ENCODE measurements around the gene ICAM1. TPM values are rescaled to one million over a fixed set of nuclear protein-coding genes. Genes with fewer than 3 reads are reported as not detected.
"Not testable (repeated sequence)": the region's sequence is repeated elsewhere in the genome, so short reads cannot be mapped to it uniquely, and the experiment has no call there.

Gene ICAM1
- total RNA-seq, 1 experiment from 2014 or later, result 1.6 TPM

DNA sequence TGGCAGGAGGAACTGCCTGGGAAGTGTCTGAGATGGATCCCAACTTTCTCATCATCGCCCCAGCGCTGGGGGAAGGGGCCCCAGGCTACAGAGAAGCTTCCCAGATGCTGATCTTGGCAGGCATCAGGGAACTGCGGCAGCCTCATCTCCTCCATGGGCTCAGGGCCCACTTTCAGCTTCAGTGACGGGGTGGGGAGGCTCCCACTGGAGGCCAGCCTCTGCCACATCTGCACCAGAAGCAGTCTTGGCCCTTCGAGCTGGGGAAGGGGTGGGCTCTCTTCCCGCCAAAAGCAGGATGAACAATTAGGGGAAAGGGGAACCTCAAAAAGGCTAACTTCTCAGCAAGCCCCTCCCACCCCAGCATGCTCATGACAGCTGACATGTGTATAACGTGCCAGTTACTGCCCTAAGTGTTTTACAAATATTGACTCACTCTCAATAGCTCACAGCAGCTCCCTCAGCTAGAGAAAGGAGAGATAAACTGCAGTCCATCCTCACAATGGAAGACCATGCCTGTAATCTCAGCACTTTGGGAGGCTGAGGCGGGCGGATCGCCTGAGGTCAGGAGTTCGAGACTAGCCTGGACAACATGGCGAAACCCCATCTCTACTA, 32.6 kb upstream of the ICAM1 start:
- no peak for DNase-seq (ENCODE audit: extremely low read depth, low read depth)

GRCh38 chr19:10241826-10242449, 29.0 kb upstream of the ICAM1 start:
- not testable (repeated sequence) for DNase-seq (ENCODE audit: extremely low read depth, low read depth)

GRCh38 chr19:10243606-10244005, 27.3 kb upstream of the ICAM1 start:
- DNase-seq (ENCODE audit: extremely low read depth, low read depth), result no peak

GRCh38 chr19:10245189-10245939, 25.6 kb upstream of the ICAM1 start:
- DNase-seq (ENCODE audit: extremely low read depth, low read depth), result no peak

GRCh38 chr19:10246511-10246910, 24.4 kb upstream of the ICAM1 start:
- DNase-seq (ENCODE audit: extremely low read depth, low read depth), result no peak

- DNase-seq (ENCODE audit: extremely low read depth, low read depth), result peak; percentile 96
Measured at GRCh38 chr19:10251792-10252694, 18.9 kb upstream of the ICAM1 start, which contains the start of gene MRPL4. MRPL4 (plus strand) TSS chr19:10252214; CDS start chr19:10252254, 40 bp downstream.

GRCh38 chr19:10252707-10253106, 18.2 kb upstream of the ICAM1 start:
- DNase-seq (ENCODE audit: extremely low read depth, low read depth), result no peak

DNA sequence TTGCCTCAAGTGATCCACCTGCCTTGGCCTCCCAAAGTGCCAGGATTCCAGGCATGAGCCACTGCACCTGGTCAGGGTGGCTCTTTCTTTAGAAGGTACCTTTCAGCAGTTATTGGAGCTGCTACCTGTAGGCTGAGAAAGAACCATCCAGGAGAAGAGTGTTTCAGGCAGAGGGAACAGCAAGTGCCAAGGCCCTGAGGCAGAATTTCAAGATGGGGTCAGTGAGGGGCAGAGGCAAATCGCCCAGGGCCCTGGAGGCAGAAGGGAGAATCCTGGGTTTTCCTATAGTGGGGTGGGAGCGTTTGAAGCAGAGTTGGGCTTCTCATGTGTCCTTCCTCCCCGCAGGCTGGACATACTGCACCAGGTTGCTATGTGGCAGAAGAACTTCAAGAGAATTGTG, 16.7 kb upstream of the ICAM1 start:
- DNase-seq (ENCODE audit: extremely low read depth, low read depth), result no peak

DNA sequence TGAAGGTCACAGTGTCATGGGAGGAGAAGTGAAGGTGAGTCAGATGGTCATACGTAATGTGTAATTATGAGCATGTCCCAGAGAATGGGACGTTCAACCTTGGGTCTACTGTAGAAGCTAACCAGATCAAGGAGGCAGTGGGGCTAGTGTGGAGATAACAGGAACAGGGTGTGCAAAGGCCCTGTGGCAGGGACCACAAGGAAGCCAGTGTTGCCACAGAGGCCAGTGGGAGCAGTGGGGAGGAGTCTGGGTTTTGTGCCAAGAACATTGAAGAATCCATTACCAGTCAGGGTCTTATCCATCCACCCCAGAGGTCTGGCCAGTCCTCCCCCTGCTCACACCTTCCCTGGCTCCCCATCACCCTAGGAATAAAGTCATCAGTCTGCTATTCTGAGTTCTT, 15.6 kb upstream of the ICAM1 start:
- no peak for DNase-seq (ENCODE audit: extremely low read depth, low read depth)

- no peak for DNase-seq (ENCODE audit: extremely low read depth, low read depth)
Measured at GRCh38 chr19:10256551-10256950, 14.4 kb upstream of the ICAM1 start.

DNA sequence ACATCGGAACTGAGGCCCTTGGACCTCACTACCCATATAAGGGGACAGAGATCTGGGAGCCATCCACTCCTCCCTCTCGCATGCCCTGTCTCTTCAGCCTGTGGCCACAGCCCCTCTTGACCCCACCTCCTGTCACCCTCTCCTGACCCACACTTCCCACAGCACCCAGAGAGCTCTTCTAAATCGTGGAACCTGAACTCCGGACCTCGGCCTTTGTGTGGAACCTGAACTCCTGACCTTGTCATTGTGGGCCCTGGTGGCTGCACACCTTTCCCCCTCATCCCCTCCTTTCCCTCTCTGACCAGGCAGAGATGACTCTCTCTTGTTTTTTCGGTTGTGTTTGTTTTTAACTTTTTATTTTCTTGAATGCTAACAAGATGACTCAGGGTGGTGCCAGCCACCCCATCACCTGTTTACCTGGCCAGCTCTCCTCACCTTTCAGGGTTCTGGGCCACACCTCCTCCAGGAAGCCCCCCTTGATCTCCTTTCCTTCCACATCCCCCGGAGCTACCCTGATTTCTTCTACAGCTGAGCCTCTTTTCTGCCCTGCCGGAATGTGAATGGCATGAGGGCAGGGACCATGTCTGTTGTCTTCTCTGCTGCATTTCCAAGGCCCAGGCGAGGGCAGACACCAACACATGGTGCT, 13.8 kb upstream of the ICAM1 start:
- no peak for DNase-seq (ENCODE audit: extremely low read depth, low read depth)

- DNase-seq (ENCODE audit: extremely low read depth, low read depth), result no peak
Measured at GRCh38 chr19:10258080-10258710, 12.7 kb upstream of the ICAM1 start.

DNA sequence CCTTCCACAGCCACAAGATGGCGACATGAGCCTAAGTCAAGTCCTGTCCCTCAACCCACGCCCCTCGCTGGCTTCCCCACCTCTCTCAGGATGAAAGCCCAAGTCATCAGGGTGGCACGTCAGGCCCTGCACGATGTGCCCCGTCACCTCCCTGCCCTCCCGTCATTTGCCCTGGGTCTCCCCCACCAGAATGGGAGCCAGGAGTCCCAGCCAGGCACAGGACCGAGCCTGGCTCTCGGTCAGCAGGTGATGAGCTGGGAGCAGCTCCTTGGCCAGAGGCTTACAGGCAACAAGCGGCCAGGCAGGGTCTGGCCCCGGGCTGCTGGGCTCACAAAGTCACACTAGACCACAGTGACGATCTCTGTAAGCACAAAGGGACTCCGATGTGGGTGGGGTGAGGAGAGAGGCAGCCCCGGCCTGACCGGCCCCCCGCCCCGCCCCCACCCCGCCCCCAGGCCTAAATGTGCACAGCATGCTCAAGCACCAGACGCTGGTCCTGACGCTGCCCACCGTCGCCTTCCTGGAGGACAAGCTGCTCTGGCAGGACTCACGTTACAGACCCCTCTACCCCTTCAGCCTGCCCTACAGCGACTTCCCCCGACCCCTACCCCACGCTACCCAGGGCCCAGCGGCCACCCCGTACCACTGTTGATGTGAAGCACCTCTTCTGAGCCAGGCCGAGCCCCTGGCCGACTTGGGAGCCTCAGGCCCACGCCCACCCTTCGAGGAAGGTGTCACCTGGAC, 11.6 kb upstream of the ICAM1 start:
- DNase-seq (ENCODE audit: extremely low read depth, low read depth), result peak; percentile 69

- DNase-seq (ENCODE audit: extremely low read depth, low read depth), result no peak
Measured at GRCh38 chr19:10260141-10260584, 10.8 kb upstream of the ICAM1 start.

- DNase-seq (ENCODE audit: extremely low read depth, low read depth), result no peak
Measured at GRCh38 chr19:10262771-10263170, 8.1 kb upstream of the ICAM1 start.

- no peak for DNase-seq (ENCODE audit: extremely low read depth, low read depth)
Measured at GRCh38 chr19:10266706-10267105, 4.2 kb upstream of the ICAM1 start.

DNA sequence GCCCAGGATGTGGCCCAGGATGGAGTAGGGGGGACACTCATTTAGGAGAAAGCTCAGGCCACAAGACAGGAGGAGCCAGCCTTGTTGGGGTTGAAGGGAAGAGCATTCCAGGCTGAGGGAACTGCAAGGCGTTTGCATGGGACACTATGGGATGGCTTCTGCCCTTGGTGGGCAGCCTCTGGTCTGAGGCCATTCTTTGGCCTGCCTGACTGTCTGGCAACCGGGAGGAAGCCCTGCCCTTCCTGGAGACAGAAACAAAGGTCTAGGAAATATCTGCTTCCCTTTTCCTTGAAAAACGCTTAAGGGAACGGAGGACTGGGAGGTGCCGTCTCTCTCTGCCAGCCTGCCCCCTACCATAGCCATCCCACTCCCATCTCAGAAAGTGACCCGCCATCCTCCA, 2.8 kb upstream of the ICAM1 start:
- no peak for DNase-seq (ENCODE audit: extremely low read depth, low read depth)

- DNase-seq (ENCODE audit: extremely low read depth, low read depth), result peak; percentile 56
Measured at GRCh38 chr19:10269333-10270179, 1.4 kb upstream of the ICAM1 start.

Data from NCI-H460 (cell line).